ENCODE results near the gene MLPH. TPM values are rescaled to one million over a fixed set of nuclear protein-coding genes. Genes with fewer than 3 reads are reported as not detected.
"Not testable (repeated sequence)": the region's sequence is repeated elsewhere in the genome, so short reads cannot be mapped to it uniquely, and the experiment has no call there.

The MLPH gene
- total RNA-seq, 1 donor, result not detected

DNA sequence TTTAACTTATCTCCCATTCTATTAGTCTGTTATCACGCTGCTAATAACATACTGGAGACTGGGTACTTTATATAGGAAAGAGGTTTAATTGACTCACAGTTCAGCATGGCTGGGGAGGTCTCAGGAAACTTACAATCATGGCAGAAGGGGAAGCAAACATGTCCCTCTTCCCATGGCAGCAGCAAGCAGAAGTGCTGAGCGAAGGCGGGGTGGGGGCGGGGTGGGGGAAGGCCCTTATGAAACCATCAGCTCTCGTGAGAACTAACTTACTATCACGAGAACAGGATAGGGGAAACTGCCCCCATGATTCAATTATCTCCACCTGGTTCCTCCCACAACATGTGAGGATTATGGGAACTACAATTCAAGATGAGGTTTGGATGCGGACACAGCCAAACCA, 17.6 kb upstream of the MLPH start:
- not testable (repeated sequence) for H3K4me1 ChIP-seq (ENCODE audit: insufficient read depth, low read length); H3K9me3 ChIP-seq (ENCODE audit: low read depth, low read length); H3K4me3 ChIP-seq (ENCODE audit: low read length); H3K27me3 ChIP-seq (ENCODE audit: insufficient read depth, low read length)

DNA sequence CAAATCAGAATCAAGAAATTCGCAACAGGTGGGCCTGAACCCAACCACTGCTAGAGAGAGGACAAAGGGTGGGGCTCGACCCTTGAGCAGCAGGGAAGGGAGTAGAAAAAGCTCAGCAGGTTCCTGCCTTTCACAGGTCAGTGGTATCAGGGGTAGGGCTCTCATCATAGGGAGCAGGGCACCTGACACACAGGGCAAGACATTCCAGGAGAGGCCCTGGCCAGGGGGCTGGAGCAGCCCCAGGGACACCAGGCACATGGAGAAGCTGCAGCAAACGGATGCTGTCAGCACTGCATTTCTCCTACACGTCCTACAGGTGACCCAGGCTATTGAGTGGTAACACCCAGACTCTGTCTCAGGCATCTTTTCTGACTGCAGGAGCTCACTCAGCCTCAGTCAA, 17.2 kb upstream of the MLPH start:
- H3K27me3 ChIP-seq (ENCODE audit: insufficient read depth, low read length), result no peaks in the 10 kb centered on the region
- peaks cover 14% of the 10 kb centered on the region for H3K4me1 ChIP-seq (ENCODE audit: insufficient read depth, low read length)
- H3K4me3 ChIP-seq (ENCODE audit: low read length), result no peak overlapping the region

DNA sequence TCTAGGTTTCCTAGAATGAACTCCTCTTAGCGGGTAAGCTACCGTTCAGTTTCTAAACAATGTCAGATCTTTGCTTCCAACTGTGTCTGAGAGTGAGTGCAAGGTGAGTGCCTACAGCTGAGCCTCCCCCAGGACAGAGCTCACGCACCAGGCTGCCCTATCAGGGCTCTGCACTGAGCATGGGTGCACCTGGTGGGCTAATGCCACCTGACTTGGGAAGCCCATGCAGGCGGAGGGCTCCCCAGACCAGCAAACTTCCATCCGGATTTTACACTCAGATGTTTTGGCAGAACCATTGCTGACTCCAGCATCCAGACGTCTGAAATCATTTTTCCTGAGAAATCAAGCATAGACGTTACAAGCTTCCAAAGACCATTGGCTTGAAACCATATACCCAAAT, 16.1 kb upstream of the MLPH start:
- H3K9me3 ChIP-seq (ENCODE audit: low read depth, low read length), result no peaks in the 10 kb centered on the region
- H3K4me1 ChIP-seq (ENCODE audit: insufficient read depth, low read length), result peaks cover 20% of the 10 kb centered on the region
- H3K27me3 ChIP-seq (ENCODE audit: insufficient read depth, low read length), result peaks cover under 1% of the 10 kb centered on the region
- no peak overlapping the region for H3K4me3 ChIP-seq (ENCODE audit: low read length)

More for the DNA sequence above, 17.2 kb upstream of the MLPH start:
- H3K9me3 ChIP-seq (ENCODE audit: low read depth, low read length), result no peaks in the 10 kb centered on the region

DNA sequence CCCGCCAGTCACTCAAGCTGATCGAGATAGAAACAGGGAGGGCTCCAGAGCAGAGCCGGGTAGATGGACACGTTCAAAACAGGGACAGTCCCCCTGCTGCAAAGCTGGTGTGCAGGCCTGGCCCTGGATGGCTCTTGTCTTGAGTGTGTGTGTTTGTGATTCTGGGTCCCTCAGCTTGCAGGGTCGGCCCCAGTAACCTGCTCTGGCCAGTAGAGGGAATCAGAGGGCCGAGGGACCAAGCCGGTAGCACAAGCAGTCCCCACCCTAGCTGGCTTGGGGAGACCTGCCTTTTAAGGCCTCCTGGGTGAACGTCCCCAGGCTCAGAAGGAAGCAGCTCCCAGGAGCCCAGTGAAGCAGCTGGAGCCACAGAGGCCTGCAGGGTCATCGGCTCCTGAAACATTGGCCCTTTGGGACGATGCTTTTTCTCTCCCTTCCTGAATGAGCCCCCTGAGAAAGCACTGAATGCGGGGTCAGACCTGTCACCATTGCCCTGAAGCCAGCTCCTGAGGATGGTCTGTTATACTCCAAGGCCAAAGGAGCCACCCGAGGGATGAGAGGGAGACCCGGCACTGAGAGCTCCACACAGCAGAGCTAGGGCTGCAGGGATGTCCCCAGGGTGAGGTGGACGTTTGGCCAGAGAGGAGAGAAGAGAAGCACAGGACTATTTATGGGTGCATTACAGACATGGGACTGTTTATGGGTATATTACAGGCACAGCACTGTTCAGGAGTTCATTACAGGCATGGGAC, 15.4 kb upstream of the MLPH start:
- H3K9me3 ChIP-seq (ENCODE audit: low read depth, low read length), result no peaks in the 10 kb centered on the region
- peaks cover 7% of the 10 kb centered on the region for H3K27me3 ChIP-seq (ENCODE audit: insufficient read depth, low read length)
- no peak overlapping the region for H3K4me3 ChIP-seq (ENCODE audit: low read length)
- H3K4me1 ChIP-seq (ENCODE audit: insufficient read depth, low read length), result peaks cover 22% of the 10 kb centered on the region

DNA sequence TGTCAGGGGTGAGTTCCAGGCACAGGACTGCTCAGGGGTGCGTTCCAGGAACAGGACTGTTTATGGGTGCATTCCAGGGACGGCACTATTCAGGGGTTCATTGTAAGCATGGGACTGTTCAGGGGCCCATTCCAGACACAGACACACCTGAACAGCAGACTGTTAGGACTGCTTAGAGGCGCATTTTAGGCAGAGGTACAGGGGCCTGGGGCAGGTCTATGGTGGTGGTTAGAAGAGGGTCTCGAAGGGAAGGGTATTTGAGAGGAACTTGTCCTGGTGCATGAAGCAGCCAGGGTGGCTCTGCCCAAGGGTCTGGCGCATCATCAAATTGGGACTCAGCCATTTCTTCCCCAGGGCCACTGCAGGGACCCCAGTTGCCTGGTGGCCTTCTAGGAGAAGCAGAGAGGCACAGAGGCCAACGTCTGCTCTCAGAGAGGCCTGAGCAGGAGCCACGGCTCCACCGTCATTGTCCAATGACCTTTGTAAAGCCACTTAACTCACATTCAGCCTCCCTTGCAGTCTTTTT, 14.8 kb upstream of the MLPH start:
- peaks cover 14% of the 10 kb centered on the region for H3K27me3 ChIP-seq (ENCODE audit: insufficient read depth, low read length)

DNA sequence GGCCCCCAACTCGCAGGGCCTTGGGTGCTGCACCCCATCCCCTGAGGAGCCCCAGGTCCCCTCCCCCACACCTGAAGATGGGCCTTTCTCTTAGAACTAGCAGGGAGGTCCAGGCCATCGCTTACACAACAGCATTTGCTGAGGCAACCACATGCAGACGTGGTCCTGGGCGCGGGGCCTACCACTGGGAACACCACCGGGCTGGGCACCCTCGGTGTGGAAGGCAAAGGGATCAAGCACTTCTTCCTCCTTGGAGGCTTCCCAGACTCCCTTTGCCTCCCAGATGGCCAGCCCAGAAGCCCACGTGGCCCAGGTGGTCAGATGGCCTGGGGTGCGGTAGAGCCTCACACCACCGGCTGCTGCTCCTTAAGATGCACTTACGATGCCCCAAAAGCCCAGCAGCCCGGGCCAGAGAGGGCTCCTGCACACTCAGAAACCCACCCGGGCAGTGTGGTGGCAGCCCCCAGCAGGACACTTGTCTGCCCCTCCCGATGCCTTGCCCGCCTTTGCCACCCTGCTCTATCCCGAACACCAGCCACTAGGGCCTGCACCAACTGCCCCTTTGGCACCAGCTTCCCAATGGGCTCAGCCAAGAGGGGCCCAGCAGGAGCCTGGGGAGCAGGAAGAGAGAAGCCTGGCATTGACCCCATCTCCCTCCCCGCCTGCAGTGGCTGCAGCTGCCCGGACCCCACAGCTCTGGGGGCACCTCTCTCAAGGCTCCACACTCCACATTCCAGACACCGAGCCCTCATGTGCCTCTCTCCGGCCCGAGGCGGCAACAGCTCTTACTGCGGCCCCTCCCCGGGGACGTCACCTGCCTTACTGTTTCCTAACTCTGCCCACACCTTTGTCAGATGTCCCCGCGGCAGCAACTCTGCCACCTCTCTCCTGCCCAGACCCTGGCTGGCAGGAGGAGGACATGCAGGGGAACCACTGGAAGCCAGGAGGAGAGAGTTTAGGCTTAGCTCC, 13.9 kb upstream of the MLPH start:
- peaks cover 22% of the 10 kb centered on the region for H3K4me1 ChIP-seq (ENCODE audit: insufficient read depth, low read length)
- H3K27me3 ChIP-seq (ENCODE audit: insufficient read depth, low read length), result peaks cover 23% of the 10 kb centered on the region
- no peaks in the 10 kb centered on the region for H3K9me3 ChIP-seq (ENCODE audit: low read depth, low read length)
- no peak overlapping the region for H3K4me3 ChIP-seq (ENCODE audit: low read length)

More for the DNA sequence above, 14.8 kb upstream of the MLPH start:
- H3K4me1 ChIP-seq (ENCODE audit: insufficient read depth, low read length), result peaks cover 22% of the 10 kb centered on the region
- no peaks in the 10 kb centered on the region for H3K9me3 ChIP-seq (ENCODE audit: low read depth, low read length)
- no peak overlapping the region for H3K4me3 ChIP-seq (ENCODE audit: low read length)

DNA sequence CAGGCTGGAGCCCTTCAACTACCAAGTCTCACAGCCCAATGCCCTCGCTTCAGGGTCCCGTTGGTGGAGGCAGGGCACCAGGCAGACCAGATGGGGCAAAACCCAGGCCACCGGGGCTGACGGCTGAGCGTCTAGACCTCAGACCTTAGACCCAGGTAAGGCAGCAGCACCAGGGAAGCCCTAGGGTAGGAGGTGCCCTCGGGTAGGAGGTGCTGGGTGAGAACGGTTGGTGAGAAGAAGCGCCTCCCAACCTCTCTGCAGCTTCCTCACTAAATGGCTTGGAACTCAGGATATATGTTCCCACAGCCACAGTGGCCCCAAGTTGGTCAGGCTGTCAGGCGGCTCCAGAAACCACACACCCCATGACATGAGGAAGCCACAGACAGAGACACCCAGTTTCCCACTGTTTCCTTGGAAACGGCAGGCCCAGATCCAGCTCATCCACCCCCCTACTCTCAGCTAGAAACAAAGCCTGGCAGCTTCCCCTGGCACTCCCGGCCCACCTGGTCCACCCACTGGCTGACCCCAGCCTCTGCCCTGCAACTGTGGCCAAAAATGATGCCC, 13.1 kb upstream of the MLPH start:
- Histone ChIP-seq H3K27me3 (ENCODE audit: insufficient read depth, low read length) (peaks cover 24% of the 10 kb centered on the region), H3K4me1 (ENCODE audit: insufficient read depth, low read length) (peaks cover 22% of the 10 kb centered on the region), H3K9me3 (ENCODE audit: low read depth, low read length) (no peaks in the 10 kb centered on the region), H3K4me3 (ENCODE audit: low read length) (no peak overlapping the region)

DNA sequence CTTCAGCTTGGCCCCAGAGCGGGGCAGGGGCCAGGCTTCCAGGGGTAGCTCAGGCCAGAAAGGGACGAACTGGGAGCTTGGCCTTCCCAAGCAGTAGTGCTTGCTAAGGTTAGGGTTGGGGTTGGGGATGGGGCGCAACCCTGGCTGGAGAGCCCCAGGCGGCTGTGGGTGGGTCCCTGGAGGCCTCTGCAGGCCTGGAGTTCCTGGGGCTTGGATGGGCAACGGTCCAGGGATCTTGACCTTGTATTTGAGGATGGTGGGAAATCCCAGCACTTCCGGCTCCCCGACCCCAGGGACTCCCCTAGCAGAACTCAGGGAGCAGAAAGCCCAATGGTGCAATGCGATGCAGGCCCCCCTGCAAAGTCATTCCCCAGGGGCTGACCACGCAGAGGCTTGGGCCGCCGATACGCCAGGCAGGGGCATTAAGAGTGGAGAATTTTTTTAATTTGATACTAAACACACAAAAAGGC, 12.6 kb upstream of the MLPH start:
- H3K4me1 ChIP-seq (ENCODE audit: insufficient read depth, low read length), result peaks cover 22% of the 10 kb centered on the region
- H3K27me3 ChIP-seq (ENCODE audit: insufficient read depth, low read length), result peaks cover 24% of the 10 kb centered on the region
- peak overlapping the region; percentile 58 for H3K4me3 ChIP-seq (ENCODE audit: low read length)
- no peaks in the 10 kb centered on the region for H3K9me3 ChIP-seq (ENCODE audit: low read depth, low read length)

DNA sequence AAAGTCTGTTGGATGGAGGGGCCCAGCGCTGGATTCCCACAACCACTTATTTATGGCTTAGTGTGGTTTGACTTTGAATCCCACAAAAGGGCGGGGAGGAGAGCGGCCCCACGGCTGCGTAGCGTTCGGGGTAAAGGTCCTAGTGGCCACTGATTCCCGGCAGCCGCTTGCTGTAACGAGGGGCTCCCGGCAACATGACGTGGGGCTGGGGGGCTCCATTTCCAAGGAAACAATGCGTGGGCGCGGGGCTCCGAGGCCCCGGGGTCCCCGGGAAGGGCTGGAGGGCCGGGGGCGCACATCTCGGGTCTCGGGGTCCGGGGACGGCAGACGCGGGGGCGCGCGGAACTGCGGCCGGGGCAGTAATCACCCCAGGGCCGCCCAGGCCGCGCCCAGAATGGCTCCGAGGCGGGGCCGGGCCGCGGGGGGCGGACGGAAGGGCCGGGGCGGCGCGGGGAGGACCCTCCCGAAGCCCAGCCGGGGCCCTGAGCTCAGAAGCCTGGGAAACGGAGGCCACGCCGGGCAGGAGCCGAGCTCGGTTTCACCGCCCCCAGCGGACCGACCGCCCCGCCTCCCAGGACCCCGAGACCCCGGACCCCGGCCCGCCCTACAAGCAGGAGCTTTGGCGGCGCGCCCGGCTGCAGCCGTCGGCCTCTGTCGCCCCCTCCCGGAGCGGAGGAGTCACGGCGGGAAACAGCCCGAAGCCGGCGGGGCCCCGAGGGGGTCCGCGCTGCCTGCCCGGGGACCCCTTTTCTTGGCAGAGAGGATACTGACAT, 11.9 kb upstream of the MLPH start:
- Histone ChIP-seq H3K9me3 (ENCODE audit: low read depth, low read length) (no peaks in the 10 kb centered on the region), H3K27me3 (ENCODE audit: insufficient read depth, low read length) (peaks cover 24% of the 10 kb centered on the region), H3K4me3 (ENCODE audit: low read length) (peak overlapping the region; percentile 58), H3K4me1 (ENCODE audit: insufficient read depth, low read length) (peaks cover 22% of the 10 kb centered on the region)

DNA sequence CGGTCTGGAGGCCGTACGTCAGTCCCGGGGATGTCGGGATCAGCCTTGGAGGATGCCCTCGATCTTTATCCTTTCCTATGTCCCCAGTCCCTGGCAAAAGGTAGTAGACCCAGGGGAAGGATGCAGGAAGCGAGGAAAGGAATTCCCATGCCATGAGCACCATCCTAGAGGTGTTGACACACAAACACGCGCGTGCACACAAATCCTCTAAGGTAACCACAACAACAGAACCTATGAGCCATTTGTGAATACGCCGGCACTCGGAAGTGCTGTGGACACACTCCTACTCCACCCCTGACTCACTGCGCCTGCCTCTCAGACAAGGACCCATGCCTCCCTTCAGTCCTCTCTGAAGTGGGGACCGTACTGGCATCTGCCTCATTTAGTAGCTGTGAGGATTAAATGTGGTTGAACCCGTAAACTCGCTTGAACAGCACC, 11.3 kb upstream of the MLPH start:
- H3K27me3 ChIP-seq (ENCODE audit: insufficient read depth, low read length), result peaks cover 24% of the 10 kb centered on the region
- H3K4me1 ChIP-seq (ENCODE audit: insufficient read depth, low read length), result peaks cover 22% of the 10 kb centered on the region
- H3K4me3 ChIP-seq (ENCODE audit: low read length), result peak overlapping the region; percentile 58
- H3K9me3 ChIP-seq (ENCODE audit: low read depth, low read length), result no peaks in the 10 kb centered on the region

DNA sequence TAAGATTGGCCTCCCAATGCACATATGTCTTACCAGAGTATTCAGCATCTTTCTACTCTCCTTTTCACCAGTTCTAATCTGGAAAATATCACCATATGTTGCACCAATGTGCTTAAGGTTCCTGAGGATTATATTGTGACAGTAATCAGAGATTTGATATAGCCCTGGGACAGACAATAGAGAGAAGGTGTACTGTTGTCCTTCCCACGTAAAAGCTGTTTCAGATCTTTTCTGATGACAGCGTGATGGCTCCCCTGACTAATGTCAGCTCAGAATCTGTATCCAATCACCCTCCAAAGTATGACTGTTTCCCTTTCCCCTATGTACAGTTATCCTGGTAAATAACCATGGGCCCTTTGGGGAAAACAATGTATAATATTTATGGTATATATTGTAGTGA, 9.0 kb upstream of the MLPH start:
- H3K9me3 ChIP-seq (ENCODE audit: low read depth, low read length), result no peaks in the 10 kb centered on the region

DNA sequence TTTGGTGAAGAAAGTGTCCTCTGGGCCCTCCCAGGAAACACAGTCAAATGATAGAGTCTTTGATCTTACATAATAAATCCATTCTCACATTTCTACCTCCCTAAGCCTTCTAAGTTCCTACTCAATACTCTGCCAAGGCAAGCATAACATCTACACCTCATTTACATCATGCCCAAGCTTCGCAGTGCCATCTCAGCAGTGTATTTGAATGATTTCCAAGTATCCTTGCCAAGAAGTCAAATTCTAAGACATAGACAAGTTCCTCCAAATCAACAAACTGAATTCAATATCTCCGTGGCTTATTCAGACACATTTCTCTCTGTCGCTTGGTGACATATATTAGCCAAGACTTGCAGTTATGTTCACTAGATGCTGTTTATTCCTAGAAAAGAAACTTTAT, 8.1 kb upstream of the MLPH start:
- peaks cover 24% of the 10 kb centered on the region for H3K27me3 ChIP-seq (ENCODE audit: insufficient read depth, low read length)
- peaks cover 22% of the 10 kb centered on the region for H3K4me1 ChIP-seq (ENCODE audit: insufficient read depth, low read length)
- no peak overlapping the region for H3K4me3 ChIP-seq (ENCODE audit: low read length)
- H3K9me3 ChIP-seq (ENCODE audit: low read depth, low read length), result no peaks in the 10 kb centered on the region

More for the DNA sequence above, 9.0 kb upstream of the MLPH start:
- Histone ChIP-seq H3K4me3 (ENCODE audit: low read length) (no peak overlapping the region), H3K4me1 (ENCODE audit: insufficient read depth, low read length) (peaks cover 26% of the 10 kb centered on the region), H3K27me3 (ENCODE audit: insufficient read depth, low read length) (peaks cover 24% of the 10 kb centered on the region)

DNA sequence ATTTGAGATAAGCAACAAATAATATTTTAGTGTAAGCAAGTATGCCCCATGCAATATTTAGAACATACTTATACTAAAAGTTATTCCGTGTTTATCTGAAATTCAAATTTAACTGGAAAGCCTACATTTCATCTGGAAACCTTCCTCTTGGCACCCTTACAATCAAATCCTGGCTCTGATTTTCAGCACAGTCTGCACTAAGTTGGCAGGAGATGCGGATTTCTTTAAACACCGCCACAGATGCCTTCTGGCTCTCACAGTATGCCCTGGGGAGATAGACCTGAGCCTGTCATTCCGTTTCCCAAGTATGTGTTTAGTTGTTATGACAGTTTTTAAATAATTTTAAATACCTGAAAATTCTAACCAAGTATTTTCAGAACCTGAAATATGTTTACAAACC, 7.3 kb upstream of the MLPH start:
- Histone ChIP-seq H3K27me3 (ENCODE audit: insufficient read depth, low read length) (peaks cover 26% of the 10 kb centered on the region), H3K4me3 (ENCODE audit: low read length) (no peak overlapping the region), H3K4me1 (ENCODE audit: insufficient read depth, low read length) (peaks cover 15% of the 10 kb centered on the region), H3K9me3 (ENCODE audit: low read depth, low read length) (no peaks in the 10 kb centered on the region)

DNA sequence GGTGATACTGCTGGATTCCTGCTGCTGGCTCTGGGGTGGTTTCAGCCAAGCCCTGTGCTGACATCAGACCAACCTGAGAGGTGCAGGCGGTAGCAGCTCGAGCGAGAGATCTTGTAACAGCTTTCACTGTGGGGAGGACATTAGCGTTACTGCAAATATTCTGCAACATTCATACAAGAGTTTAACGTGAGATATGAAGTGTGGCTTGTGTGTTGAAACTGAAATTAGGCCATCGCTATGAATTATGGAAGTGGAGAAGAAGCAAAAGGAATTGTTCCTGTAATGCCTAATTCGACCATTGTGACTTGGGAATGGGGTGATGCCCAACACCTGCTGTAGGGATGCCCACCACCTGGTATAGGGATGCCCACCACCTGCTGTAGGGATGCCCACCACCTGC, 6.5 kb upstream of the MLPH start:
- H3K4me3 ChIP-seq (ENCODE audit: low read length), result no peak overlapping the region
- peaks cover 34% of the 10 kb centered on the region for H3K27me3 ChIP-seq (ENCODE audit: insufficient read depth, low read length)
- no peaks in the 10 kb centered on the region for H3K9me3 ChIP-seq (ENCODE audit: low read depth, low read length)
- peaks cover 11% of the 10 kb centered on the region for H3K4me1 ChIP-seq (ENCODE audit: insufficient read depth, low read length)

All from mononuclear cell (primary cell).